HepG2 (cell line): ENCODE data around the gene GJA9.

Source experiments
- EZH2 ChIP-seq: conservative IDR thresholded peaks from 2 replicates; pipeline ENCODE4 v1.6.1; 2012; ENCODE audit warnings: mild to moderate bottlenecking, low read depth, low read length, moderate library complexity
- MXI1 ChIP-seq: IDR thresholded peaks from 3 replicates; pipeline ENCODE4 v1.6.1; 2012; ENCODE audit warnings: low read depth, low read length, inconsistent platforms, borderline replicate concordance
- PAWR ChIP-seq: sonication (generic); formaldehyde crosslinking; IDR thresholded peaks from 2 replicates; pipeline ENCODE4 v1.4.0; 2020; ENCODE audit warnings: missing genetic modification reagents, mild to moderate bottlenecking, borderline replicate concordance
- RBM39 ChIP-seq: fragments of 200-400 bp; formaldehyde crosslinking; IDR thresholded peaks from one replicate; pipeline ENCODE4 v1.6.1; 2018; ENCODE audit warnings: antibody characterized with exemption, mild to moderate bottlenecking, low read depth, low read length; ENCODE audit not compliant: poor library complexity, severe bottlenecking
- SPEN ChIP-seq: sonication (generic); formaldehyde crosslinking; IDR thresholded peaks from 2 replicates; pipeline ENCODE4 v1.5.1; 2020; ENCODE audit warnings: low read depth, mild to moderate bottlenecking, missing genetic modification reagents
- TF ChIP-seq, protein P1 (sequence below): sonication (generic); formaldehyde crosslinking; IDR thresholded peaks from 2 replicates; pipeline ENCODE4 v1.4.0; 2020; ENCODE audit warnings: missing genetic modification reagents, borderline replicate concordance
- TF ChIP-seq, protein P2 (sequence below): sonication (generic); formaldehyde crosslinking; IDR thresholded peaks from 2 replicates; pipeline ENCODE4 v1.8.0; 2022; ENCODE audit warnings: missing genetic modification reagents, mild to moderate bottlenecking, borderline replicate concordance
- TF ChIP-seq, protein P3 (sequence below), 2 experiments: sonication (generic) in 1 of 2; formaldehyde crosslinking in 1 of 2; IDR thresholded peaks; 2 replicates each; pipeline versions ENCODE4 v1.5.1 to v1.6.1; 2011 to 2020; ENCODE audit warnings: borderline replicate concordance in 1 of 2, low read depth in 1 of 2, low read length in 1 of 2, mild to moderate bottlenecking in 1 of 2, missing genetic modification reagents in 1 of 2, moderate library complexity in 1 of 2
- TF ChIP-seq, protein P4 (sequence below): sonication (generic); formaldehyde crosslinking; IDR thresholded peaks from 2 replicates; pipeline ENCODE4 v1.5.0; 2020; ENCODE audit warnings: mild to moderate bottlenecking, missing genetic modification reagents, moderate library complexity

DNA sequence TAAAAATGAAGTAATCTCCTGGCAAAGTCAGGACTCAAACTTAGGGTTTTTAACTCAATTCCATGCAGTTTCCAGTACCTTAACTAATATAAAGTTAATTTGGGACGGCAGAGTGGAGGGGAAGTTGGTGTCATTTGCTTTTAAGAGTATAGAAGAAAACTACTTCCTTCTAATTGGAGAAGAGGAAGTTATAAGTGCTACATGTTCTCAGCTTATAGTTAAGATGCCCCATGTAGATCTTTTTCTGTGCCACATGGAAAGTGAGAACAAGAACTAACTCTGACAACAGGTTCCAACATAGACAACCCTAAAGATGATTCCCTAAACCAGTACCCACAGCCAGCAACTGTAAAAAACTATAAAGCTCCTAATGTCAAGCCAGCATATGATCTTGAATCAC lies 33.3 kb downstream of the GJA9 start:
- TF ChIP-seq, protein P1, sequence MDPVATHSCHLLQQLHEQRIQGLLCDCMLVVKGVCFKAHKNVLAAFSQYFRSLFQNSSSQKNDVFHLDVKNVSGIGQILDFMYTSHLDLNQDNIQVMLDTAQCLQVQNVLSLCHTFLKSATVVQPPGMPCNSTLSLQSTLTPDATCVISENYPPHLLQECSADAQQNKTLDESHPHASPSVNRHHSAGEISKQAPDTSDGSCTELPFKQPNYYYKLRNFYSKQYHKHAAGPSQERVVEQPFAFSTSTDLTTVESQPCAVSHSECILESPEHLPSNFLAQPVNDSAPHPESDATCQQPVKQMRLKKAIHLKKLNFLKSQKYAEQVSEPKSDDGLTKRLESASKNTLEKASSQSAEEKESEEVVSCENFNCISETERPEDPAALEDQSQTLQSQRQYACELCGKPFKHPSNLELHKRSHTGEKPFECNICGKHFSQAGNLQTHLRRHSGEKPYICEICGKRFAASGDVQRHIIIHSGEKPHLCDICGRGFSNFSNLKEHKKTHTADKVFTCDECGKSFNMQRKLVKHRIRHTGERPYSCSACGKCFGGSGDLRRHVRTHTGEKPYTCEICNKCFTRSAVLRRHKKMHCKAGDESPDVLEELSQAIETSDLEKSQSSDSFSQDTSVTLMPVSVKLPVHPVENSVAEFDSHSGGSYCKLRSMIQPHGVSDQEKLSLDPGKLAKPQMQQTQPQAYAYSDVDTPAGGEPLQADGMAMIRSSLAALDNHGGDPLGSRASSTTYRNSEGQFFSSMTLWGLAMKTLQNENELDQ (CRISPR knock-in tag) = no peak
- TF ChIP-seq, protein P2, sequence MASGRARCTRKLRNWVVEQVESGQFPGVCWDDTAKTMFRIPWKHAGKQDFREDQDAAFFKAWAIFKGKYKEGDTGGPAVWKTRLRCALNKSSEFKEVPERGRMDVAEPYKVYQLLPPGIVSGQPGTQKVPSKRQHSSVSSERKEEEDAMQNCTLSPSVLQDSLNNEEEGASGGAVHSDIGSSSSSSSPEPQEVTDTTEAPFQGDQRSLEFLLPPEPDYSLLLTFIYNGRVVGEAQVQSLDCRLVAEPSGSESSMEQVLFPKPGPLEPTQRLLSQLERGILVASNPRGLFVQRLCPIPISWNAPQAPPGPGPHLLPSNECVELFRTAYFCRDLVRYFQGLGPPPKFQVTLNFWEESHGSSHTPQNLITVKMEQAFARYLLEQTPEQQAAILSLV = no peak
- no peak for TF ChIP-seq EZH2
- TF ChIP-seq PAWR (CRISPR knock-in tag) = no peak
- TF ChIP-seq, protein P3, sequence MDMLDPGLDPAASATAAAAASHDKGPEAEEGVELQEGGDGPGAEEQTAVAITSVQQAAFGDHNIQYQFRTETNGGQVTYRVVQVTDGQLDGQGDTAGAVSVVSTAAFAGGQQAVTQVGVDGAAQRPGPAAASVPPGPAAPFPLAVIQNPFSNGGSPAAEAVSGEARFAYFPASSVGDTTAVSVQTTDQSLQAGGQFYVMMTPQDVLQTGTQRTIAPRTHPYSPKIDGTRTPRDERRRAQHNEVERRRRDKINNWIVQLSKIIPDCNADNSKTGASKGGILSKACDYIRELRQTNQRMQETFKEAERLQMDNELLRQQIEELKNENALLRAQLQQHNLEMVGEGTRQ (IDR thresholded peaks at IDR 0.05; ENCODE audit: low read depth, low read length) = no peak
- TF ChIP-seq, protein P3 (CRISPR knock-in tag; IDR thresholded peaks at IDR 0.05; ENCODE audit: borderline replicate concordance) = no peak
- TF ChIP-seq, protein P4, sequence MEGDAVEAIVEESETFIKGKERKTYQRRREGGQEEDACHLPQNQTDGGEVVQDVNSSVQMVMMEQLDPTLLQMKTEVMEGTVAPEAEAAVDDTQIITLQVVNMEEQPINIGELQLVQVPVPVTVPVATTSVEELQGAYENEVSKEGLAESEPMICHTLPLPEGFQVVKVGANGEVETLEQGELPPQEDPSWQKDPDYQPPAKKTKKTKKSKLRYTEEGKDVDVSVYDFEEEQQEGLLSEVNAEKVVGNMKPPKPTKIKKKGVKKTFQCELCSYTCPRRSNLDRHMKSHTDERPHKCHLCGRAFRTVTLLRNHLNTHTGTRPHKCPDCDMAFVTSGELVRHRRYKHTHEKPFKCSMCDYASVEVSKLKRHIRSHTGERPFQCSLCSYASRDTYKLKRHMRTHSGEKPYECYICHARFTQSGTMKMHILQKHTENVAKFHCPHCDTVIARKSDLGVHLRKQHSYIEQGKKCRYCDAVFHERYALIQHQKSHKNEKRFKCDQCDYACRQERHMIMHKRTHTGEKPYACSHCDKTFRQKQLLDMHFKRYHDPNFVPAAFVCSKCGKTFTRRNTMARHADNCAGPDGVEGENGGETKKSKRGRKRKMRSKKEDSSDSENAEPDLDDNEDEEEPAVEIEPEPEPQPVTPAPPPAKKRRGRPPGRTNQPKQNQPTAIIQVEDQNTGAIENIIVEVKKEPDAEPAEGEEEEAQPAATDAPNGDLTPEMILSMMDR (CRISPR knock-in tag) = no peak
- TF ChIP-seq RBM39 = no peak
- TF ChIP-seq MXI1 = no peak
- no peak for TF ChIP-seq SPEN (CRISPR knock-in tag)
